DND-41 (cell line): ENCODE measurements around the gene UIMC1.

Experiments used
- EZH2 ChIP-seq: IDR thresholded peaks from 3 replicates; pipeline ENCODE4 v1.6.1; 2012; ENCODE audit warnings: borderline replicate concordance, low read depth, mild to moderate bottlenecking, moderate library complexity, low read length, inconsistent platforms; ENCODE audit not compliant: severe bottlenecking
- TF ChIP-seq, protein P1 (sequence below): IDR thresholded peaks from 2 replicates; pipeline ENCODE4 v1.5.1; 2012; ENCODE audit warnings: borderline replicate concordance, low read length, moderate library complexity, mild to moderate bottlenecking; ENCODE audit not compliant: poor library complexity, severe bottlenecking; ENCODE audit errors: extremely low read depth

DNA sequence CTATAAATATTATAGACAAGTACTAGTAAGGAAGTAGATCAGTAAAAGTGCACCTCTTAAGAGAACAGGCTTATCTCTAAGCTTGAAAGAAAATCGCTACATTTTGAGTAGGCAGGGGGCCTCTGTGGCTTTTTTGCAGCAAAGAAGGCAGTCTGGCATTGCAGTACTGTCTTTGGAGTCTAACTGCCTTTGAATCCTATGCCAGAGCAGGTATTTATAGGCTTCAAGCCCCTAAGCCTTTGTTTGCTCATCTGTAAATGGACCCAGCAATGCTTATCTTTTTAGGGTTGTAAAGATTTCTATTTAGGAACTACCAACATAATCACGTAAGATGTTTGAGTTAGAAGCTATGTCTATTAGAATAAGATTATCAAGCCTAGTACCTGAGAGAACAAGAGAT lies 83.8 kb downstream of the UIMC1 start:
- TF ChIP-seq, protein P1, sequence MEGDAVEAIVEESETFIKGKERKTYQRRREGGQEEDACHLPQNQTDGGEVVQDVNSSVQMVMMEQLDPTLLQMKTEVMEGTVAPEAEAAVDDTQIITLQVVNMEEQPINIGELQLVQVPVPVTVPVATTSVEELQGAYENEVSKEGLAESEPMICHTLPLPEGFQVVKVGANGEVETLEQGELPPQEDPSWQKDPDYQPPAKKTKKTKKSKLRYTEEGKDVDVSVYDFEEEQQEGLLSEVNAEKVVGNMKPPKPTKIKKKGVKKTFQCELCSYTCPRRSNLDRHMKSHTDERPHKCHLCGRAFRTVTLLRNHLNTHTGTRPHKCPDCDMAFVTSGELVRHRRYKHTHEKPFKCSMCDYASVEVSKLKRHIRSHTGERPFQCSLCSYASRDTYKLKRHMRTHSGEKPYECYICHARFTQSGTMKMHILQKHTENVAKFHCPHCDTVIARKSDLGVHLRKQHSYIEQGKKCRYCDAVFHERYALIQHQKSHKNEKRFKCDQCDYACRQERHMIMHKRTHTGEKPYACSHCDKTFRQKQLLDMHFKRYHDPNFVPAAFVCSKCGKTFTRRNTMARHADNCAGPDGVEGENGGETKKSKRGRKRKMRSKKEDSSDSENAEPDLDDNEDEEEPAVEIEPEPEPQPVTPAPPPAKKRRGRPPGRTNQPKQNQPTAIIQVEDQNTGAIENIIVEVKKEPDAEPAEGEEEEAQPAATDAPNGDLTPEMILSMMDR, result no peak
- no peak for TF ChIP-seq EZH2
